SK-N-MC (cell line): ENCODE data around the gene ARID1A.

Source experiments
- EZH2 ChIP-seq: fragments of 200-600 bp; sonication (generic); IDR thresholded peaks from one replicate; pipeline ENCODE4 v1.6.1; 2017; ENCODE audit warnings: antibody characterized with exemption
- FOXP2 ChIP-seq: optimal IDR thresholded peaks from 2 replicates; pipeline ENCODE3; 2011; ENCODE audit warnings: mild to moderate bottlenecking, moderate library complexity; ENCODE audit not compliant: insufficient read depth; ENCODE audit errors: extremely low read length, control extremely low read depth
- POLR2AphosphoS5 ChIP-seq: IDR thresholded peaks from 2 replicates; pipeline ENCODE4 v1.6.1; 2012; ENCODE audit warnings: mild to moderate bottlenecking, low read depth, low read length, borderline replicate concordance

DNA sequence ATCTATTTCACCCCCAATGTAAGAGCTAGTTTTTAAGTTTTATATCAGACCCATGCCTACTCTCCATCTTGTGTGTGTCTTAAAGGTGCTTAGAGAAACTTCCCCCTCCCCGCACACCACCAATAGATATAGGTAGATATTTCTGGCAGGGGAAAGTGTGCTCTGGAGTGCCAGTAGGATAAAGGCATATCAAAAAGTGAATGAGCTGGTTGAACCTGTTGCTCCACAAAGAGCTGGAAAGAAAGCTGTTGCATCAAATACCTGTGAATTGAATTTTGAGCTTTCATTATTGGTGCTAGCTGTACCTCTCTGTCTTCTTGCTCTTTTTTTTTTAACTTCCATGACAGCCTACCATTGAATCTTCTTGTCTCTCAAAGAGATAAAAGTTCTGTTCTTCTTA is 32.8 kb downstream of the ARID1A start:
- TF ChIP-seq POLR2AphosphoS5 (no peak), EZH2 (no peak), FOXP2 (no peak)
